HG03103 (cell line): ENCODE data around the gene WWOX.

ENCODE experiments used
- ATAC-seq: cut with Tn5 transposase; IDR thresholded peaks from one replicate; pipeline ENCODE4 v1.9.1; 2021; ENCODE audit warnings: low read depth; ENCODE audit not compliant: unreplicated experiment

Gene WWOX

DNA sequence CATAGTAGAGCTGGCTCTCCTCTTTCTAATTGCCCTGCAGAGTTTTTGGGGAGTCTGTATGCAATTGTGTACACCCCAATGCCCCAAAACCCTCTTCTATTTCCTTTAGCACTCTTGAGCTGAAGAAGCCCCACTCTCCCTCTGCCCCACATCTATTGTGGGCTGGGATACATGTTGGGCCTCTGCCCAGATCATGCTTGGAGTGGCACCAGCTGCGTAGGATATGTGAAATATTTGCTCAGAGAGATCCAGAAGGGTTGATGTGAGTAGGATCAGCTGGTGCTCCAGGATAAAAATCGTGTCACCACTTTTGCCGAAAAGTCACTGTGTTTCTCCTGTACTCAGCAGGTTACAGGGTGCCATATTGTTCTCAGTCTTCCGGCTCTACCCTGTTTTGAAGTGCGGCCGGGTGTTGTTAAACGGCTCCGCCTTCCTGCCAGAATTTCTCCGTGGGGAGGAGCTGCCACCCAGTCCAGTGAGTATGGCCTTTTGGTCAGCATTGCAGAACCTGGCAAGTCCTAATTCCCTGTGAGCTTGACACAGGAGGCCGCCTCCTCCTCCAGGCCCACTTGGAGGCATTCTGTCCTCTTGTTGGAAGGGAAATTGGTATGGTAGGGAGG, 664.5 kb downstream of the WWOX start:
- ATAC-seq = no peak

DNA sequence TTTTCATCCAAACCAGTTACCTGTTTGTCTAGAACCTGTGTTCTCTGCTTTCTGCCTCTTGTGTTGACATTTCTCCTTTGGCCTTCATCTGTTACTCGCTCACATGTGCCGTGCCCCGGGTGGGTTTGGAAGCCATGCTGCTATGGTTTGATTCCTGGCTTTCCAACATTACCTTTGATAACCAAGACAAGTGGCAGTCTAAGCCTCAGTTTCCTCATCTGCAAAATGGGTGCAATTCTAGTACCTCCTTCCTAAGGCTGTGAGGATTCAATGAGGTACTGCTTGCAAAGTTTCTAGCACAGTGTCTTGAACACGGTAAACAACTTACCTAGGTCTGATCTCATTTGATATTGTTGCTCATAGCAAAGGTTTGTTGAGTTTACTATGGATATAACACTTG, 665.0 kb downstream of the WWOX start:
- no peak for ATAC-seq

DNA sequence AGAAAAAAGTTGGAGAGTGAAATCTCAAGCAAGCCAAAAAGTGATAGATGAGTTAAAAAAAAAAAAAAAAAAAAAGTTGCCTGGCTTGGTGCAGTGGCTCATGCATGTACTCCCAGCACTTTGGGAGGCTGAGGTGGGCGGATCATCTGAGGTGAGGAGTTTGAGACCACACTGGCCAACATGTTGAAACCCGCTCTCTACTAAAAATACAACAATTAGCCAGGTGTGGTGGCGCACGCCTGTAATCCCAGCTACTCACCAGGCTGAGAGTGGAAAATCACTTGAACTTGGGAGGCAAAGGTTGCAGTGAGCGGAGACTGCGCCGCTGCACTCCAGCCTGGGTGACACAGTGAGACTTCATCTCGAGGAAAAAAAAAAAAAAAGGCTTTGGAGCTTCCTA, 668.8 kb downstream of the WWOX start:
- ATAC-seq = no peak

DNA sequence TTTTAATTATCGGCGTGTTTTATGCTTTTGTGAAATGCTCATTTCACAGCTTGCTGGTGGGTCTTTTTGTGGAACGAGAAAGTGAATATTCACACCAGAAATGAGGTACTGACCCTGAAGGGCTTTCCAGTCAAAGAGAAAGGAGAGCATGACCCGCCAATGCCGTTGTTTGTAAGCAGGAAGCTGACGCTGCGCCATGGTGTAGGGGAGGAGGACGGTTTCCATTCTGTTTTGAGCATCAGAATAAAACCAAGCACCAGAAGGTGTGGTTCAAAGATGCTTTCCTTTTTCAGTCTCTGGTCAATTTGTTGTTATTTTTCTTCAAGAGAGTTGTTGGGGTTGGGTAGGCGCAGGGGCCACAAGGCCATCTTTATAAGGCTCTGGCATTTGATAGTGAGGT, 669.3 kb downstream of the WWOX start:
- peak; percentile 58 for ATAC-seq

DNA sequence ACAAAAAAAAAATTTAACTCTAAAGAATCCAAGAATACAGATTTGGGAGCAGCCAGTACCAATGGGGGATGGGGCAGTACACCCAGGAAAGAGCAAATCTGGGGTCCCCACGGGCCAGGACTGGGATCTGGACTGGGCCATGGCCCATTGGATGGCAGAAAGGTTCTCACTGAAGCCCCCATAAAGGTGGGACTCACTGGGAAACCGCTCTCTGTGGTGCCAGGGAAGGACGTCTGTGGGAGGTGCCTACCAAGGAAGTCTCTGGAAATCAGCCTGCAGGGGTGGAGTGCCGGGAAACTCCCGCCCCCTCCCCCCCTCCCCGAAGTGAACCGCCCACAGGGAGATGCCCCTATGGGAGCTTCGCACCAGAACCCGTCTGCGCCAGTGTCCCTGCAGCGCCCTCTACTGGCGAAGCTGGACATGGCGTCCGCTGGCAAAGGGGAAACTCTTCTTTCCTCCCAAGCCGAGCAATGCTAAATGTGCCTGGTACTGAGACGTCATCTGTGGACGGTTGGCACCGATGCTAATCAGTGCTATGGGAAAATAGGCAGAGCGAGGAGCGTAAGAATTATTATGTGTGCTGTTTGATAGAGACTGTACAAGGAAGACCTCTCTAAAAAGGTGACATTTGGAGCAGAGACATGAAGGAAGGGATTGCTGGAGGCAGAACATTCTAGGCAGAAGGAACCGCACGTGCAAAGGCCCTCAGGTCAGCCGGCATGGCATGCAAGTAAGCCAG, 671.1 kb downstream of the WWOX start:
- peak; percentile 66 for ATAC-seq

DNA sequence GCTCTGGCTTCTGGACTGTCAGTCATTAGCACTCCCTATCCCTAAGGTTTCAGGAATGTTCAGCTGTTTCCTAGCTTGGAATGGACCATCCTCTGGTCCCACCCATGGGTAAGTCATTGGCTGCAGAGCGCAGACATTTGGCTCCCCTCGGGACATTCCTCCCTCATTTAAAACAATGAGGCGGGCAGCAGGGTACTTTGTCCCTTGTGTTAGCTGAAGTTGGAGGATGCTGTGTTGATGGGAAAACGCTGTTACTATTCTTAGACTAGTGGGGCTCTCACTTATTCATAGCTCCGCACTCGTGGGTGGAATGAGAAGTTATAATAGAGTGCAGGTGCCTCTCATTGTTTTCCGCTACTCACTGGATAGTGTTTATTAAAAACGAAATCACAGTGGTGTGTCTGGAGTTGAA, 673.8 kb downstream of the WWOX start:
- ATAC-seq = no peak

DNA sequence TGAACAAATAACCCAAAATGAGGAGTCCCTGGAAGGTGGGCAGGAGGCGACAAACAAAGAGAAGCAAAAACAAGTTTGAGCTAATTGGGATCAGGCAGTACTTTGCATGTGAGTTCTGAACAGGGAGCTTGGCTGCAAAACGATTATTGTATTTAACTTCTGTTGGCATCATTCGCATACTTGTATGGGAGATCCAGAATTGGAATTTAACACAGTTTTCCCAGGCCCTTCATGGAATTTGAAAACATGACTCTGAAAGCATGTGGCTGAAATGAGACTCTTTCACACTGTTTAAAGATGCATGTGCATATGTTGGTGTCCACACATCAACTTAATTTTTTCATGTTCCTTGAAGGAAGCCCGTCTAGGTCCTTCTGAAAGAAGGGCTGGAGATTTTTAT, 674.3 kb downstream of the WWOX start:
- ATAC-seq = no peak

DNA sequence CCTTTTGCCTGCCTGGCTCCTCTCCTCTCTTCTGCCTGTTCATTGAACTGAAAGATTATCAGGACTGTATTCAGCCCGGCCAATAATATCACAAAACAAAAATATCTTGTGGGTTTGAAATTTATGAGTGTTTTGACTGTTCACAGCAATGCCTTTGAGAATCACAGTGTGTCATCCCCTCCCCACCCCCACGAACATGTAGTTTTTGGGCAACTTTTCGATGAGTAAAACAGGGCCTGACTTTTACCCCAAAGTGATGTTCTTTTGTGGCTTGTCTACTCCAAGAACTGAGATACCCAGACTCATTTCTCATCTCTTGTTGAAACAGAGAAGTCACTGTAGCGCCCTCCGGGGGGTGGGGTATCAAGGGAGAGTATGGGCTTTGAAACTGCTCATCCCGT, 675.7 kb downstream of the WWOX start:
- ATAC-seq = no peak

DNA sequence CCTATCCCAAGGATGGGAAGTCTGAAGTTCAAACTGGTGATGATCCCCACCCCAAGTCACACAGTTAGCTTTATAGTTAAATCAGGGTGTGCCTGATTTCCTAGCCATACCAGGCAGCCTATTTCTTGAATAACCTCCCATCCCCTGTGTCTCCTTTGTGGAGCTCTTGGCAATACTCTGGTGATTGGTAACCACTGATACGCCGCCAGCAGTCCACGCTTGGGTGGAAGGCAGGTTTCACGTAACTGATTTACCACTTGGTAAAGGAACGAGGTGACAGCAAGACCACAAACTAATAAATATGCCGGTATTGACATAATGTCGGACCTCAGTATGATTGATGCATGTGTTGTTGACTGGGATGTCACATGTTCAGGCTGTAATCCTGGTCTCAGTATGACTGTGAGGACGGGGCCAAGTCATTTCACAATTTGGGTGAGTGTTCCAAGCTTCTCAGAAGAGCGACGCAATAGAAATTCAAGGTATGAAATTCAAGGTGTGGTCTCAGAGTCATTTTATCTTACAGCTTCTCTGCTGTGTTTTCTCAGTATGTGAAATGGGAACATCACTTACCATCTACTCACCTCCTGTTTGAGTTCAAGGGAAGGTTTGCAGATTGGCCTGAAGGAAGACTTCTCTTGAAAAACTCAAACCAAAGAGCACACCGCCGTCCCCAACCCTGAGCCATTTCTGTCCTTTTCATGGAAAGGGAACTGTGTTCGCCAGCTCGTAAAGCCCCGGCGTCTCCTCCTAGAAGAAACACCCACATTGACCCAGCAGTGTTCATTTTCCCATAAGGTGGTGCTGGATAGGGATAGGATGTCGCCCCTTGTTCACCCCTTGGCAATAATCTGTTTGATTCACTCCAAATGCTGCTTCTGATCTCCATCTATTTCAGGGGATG, 678.9 kb downstream of the WWOX start:
- ATAC-seq = peak; percentile 55

DNA sequence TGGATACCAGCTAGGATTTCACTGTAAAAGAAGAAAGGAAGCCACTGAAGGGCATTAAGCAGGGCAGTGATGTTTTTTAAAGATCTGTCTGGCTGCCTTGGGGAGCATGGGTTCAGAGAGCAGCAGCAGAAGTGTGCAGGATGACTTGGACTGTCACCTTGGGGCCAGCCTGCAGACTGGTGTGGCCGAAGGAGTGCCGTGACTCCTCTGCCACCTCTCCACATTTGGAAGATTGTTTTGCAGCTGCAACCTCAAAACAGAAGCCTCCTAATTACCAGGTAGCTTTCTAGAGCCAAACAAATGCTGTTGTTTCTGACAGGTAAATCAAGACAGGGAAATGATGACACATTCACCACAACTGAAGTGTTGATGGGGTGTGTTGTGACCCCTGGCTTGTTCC, 681.4 kb downstream of the WWOX start:
- no peak for ATAC-seq

DNA sequence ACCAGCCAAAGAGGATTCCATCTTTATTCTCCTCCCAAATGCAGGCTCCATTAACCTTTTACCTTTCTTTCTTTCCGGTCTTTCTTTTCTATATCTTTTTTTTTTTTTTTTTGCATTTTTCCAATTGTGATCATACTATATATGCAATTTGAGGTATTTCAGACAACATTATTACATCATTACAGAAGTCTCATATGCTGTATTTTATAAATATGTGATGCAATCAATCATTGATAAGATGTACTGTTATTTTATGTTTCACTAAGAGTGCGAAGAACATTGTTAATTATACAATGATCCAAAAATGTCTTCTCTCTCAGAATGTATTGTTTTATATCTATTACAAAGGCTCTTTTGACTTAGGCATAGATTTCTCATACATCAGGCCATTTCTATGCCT, 683.1 kb downstream of the WWOX start:
- ATAC-seq = no peak

DNA sequence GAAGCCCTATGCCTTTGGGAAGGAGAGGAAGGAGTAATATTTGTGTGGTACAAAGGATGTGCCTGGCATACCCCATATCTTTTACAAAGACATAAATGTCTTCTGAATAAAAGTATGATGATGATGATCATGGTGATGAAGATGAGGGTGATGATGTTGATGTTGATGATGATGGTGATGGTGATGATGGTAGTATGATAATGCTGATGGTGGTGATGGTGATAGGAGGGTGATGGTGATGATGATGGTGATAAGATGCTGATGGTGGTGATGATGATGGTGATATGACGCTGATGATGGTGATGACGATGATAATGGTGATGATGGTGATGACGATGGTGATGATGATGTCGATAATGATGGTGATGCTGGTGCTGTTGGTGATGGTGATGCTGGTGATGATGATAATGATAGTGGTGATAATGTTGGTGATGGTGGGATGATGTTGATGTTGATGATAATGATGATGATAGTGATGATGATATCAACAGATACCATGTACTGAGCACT, 684.2 kb downstream of the WWOX start:
- ATAC-seq = no peak

DNA sequence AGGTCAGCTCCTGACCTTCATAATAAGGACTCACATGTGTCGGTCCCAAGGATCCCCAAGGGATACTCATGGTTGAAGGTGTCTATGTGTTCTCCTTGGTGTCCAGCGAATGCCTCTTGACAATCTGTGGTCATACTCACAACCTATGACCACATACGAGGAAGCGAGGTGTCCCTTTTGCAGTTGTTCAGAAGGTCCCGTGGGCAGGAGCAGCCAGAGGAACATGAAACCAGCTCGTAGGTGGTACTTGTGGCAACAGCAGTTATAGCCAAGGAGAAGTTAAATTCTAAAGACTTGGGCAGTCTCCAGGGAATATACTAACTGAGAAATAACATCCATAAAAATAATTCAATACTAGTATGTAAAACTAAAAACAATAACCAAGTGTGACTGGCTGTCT, 685.3 kb downstream of the WWOX start:
- ATAC-seq = no peak

DNA sequence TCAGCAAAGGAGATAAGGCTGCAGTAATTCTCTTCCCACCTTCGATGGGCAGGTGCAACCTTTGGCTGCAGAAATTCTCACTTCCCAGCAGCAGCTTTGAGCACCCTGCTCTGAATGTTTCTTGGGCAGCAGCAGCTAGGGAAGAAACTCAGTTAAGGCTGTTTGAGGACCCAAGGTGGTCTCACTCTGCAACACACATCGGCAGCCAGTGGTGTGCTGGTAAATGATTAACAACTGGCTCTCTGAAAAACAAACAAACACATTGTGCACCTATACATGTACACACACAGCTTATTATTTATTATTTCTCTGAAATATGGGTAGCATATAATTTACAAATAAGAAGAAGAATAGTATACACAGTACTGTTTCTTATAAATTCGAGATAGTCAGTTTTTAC, 685.8 kb downstream of the WWOX start:
- no peak for ATAC-seq

DNA sequence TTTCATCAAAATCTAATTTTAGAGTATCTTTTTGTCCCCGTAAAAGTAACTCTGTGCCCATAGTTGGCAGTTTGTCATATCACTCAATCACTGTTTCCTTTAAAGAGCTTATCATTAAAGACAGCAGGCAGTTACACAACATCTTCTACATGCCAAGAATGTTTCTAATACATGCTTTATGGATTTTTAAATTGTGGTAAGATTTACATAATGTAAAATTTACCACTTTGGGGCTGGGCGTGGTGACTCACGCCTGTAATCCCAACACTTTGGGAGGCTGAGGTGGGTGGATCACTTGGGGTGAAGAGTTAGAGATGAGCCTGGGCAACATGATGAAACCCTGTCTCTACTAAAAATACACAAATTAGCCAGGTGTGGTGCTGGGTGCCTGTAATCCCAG, 687.2 kb downstream of the WWOX start:
- ATAC-seq = no peak

DNA sequence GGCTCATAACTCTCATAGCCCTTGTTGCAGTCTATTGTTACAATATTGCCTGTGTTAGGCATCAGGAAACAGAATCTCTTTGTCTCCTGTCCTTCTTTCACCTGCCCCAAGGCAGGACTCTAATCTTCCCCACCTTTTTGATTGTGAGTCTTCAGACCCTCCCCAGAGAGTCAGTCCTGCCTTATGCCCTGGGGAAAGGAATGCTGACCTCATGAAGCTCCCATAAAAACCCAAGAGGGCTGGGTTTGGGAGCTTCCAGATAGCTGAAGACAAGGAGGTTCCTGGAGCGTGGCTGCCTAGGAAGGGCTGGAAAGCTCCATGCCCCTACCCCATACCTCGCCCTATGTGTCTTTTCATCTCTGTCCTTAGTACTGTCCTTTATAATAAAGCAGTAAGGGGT, 688.8 kb downstream of the WWOX start:
- no peak for ATAC-seq

DNA sequence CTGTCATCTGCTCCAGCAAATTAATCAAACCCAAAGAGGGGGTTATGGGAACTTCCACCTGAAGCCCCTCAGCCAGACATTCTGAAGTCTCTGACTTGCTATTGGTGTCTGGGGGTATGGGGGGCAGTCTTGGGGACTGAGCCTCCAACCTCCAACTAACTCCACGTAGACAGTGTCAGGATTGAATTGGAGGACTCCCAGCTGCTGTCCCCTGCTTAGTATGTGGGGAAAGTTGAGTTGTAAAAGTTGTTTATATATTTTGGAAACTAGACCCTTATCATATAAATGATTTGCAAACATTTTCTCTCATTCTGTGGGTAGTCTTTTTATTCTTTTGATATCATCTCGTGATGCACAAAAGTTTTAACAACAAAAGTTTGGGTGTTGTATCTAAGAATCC, 689.2 kb downstream of the WWOX start:
- ATAC-seq = no peak

DNA sequence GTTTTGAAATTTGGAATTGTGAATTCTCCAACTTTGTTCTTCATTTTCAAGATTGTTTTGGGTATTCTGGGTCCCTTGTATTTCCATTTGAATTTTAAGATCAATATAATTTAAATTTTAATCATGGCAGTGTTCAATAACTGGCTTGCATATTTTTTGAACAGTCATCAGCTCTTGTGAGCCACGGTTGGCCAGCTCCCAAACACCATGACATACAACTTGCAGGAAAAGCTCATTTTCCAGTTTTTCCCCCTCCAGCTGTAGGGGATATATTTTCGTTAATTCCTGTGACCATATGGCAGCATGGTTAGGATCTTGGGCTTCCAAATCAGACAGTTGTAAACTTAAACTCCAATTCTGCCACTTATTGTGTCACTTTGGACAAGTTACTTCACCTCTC, 690.1 kb downstream of the WWOX start:
- no peak for ATAC-seq

DNA sequence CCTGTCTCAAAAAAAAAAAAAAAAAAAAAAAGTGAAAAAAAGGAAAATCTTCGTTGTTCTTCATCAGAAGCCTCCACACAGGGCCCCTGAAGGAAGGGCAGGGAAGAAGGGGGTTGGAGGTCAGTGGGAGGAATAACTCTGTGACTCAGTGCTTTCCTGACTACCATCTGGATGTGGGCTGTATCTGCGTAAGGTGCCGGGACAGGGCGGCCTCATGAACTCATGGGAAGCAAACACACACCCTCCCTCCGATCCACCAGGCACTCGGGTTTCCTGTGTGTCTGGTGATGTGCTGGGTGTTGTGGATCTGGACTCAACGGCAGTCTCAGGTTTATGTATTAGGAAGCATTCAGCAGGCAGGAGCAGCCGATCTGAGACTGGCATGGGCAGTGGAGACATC, 691.6 kb downstream of the WWOX start:
- no peak for ATAC-seq

DNA sequence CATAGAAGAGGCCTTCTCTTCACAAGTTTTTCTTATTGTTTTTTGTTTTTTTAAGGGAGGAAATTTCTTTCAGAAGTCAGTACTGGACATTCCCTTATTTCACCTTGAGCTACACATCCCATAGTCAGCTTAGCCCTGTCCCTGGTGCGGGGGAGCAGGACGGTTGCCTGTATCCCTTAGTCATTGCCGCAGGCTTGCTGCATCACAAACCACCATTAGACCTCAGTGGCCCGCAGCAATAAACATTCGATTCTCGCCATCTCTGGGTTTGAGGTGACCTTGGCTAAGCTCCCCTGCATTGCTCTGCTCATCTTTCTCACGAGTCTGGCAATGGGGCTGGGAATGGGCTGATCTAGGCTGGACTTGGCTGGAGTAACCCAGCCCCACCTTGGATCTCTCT, 692.5 kb downstream of the WWOX start:
- ATAC-seq = no peak

DNA sequence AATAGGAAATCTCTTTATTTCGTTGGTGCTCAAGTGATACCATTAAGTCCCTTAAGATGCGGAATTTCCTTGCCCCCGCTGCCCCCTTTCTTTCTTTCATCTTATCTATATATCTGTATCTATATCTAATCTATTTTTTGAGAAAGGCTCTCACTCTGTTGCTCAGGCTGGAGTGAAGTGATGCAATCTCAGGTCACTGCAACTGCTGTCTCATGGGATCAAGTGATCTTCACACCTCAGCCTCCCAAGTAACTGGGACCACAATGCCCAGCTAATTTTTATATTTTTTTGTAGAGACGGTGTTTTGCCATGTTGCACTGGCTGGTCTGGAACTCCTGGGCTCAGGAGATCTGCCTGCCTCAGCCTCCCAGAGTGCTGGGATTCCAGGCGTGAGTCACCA, 693.5 kb downstream of the WWOX start:
- no peak for ATAC-seq
